PC-9 (cell line): ENCODE measurements around the gene CEMIP2.

Experiments used
- EZH2 ChIP-seq: fragments of 200-600 bp; sonication (generic); IDR thresholded peaks from 2 replicates; pipeline ENCODE4 v1.8.0; 2017; ENCODE audit warnings: antibody characterized with exemption, low read depth
- TF ChIP-seq, protein P1 (sequence below): fragments of 200-600 bp; sonication (generic); conservative IDR thresholded peaks from 2 replicates; pipeline ENCODE4 v1.6.1; 2017; ENCODE audit warnings: mixed run types, antibody characterized with exemption, mild to moderate bottlenecking, moderate library complexity

DNA sequence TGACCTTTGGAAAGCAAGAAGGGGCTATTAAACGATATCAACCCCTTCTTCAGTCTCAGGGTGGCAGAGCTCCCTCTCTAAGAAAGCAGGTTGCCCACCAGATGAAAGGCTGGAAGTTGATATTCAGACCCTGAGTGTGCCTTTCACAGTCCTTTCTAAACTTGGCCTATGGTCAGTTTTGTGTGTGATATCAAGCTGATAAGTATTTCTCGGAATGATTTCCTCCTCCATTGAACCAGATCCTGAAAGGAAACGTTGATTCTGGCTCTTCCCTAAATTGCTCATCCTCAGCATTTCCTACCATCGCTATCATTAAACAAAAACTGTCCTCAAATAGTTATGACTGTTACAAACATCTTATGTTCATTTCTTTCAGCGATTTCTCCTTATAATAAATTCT is 130.4 kb downstream of the CEMIP2 start:
- TF ChIP-seq, protein P1, sequence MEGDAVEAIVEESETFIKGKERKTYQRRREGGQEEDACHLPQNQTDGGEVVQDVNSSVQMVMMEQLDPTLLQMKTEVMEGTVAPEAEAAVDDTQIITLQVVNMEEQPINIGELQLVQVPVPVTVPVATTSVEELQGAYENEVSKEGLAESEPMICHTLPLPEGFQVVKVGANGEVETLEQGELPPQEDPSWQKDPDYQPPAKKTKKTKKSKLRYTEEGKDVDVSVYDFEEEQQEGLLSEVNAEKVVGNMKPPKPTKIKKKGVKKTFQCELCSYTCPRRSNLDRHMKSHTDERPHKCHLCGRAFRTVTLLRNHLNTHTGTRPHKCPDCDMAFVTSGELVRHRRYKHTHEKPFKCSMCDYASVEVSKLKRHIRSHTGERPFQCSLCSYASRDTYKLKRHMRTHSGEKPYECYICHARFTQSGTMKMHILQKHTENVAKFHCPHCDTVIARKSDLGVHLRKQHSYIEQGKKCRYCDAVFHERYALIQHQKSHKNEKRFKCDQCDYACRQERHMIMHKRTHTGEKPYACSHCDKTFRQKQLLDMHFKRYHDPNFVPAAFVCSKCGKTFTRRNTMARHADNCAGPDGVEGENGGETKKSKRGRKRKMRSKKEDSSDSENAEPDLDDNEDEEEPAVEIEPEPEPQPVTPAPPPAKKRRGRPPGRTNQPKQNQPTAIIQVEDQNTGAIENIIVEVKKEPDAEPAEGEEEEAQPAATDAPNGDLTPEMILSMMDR = no peak
- TF ChIP-seq EZH2 = no peak
